HG03139 (cell line): ENCODE results near the gene PANK4.

Experiments
- ATAC-seq: cut with Tn5 transposase; IDR thresholded peaks from one replicate; pipeline ENCODE4 v1.9.1; 2021; ENCODE audit not compliant: unreplicated experiment

PANK4 gene

GRCh38 chr1:2480236-2480985, 46.0 kb downstream of the PANK4 start:
- no peak for ATAC-seq

GRCh38 chr1:2479618-2480017, 46.8 kb downstream of the PANK4 start:
- ATAC-seq: no peak

GRCh38 chr1:2479186-2479585, 47.2 kb downstream of the PANK4 start:
- no peak for ATAC-seq

GRCh38 chr1:2477791-2478499, 48.5 kb downstream of the PANK4 start:
- ATAC-seq: no peak

GRCh38 chr1:2477309-2477708, 49.1 kb downstream of the PANK4 start:
- no peak for ATAC-seq

- ATAC-seq: no peak
Observed at GRCh38 chr1:2476061-2476999, 50.1 kb downstream of the PANK4 start, which contains the start of gene PLCH2. Gene PLCH2, plus strand, starts transcription at chr1:2476289. Its CDS starts 300 bp downstream, at chr1:2476589.

- no peak for ATAC-seq
Observed at GRCh38 chr1:2475571-2475970, 50.8 kb downstream of the PANK4 start.

GRCh38 chr1:2474933-2475371, 51.4 kb downstream of the PANK4 start:
- ATAC-seq: no peak

GRCh38 chr1:2474104-2474844, 52.1 kb downstream of the PANK4 start:
- ATAC-seq: no peak

GRCh38 chr1:2473198-2473597, 53.2 kb downstream of the PANK4 start:
- ATAC-seq: no peak

GRCh38 chr1:2472561-2473177, 53.7 kb downstream of the PANK4 start:
- ATAC-seq: no peak

- ATAC-seq: no peak
Observed at GRCh38 chr1:2472109-2472508, 54.3 kb downstream of the PANK4 start.

- ATAC-seq: no peak
Observed at GRCh38 chr1:2471587-2472001, 54.8 kb downstream of the PANK4 start.

GRCh38 chr1:2471159-2471471, 55.3 kb downstream of the PANK4 start:
- no peak for ATAC-seq

GRCh38 chr1:2470290-2471158, 55.9 kb downstream of the PANK4 start:
- ATAC-seq: no peak

- ATAC-seq: no peak
Observed at GRCh38 chr1:2469103-2469940, 57.1 kb downstream of the PANK4 start.

GRCh38 chr1:2468540-2468939, 57.9 kb downstream of the PANK4 start:
- no peak for ATAC-seq

GRCh38 chr1:2468041-2468472, 58.3 kb downstream of the PANK4 start:
- no peak for ATAC-seq
